ENCODE data around the gene NME4. TPM values are rescaled to one million over a fixed set of nuclear protein-coding genes. Genes with fewer than 3 reads are reported as not detected.

NME4 gene
- total RNA-seq, 4 donors from 2014 or later: 15.4 to 29.8 (median 19.5) TPM

Other genes starting within 250 kb of the NME4 start
- gene HBZ, start 244.6 kb upstream of the NME4 start, total RNA-seq: not detected
- gene HBM, start 231.2 kb upstream of the NME4 start, total RNA-seq: not detected
- gene HBA2, start 224.3 kb upstream of the NME4 start, total RNA-seq: 100 to 1,000 TPM in 1 of 4 donors, 10 to 100 TPM in 2, 1 to 10 TPM in 1; 1.3 to 348 (median 64.4) TPM
- 100 to 1,000 TPM in 2 of 4 donors, 10 to 100 TPM in 1, 1 to 10 TPM in 1; 2.5 to 474 (median 180) TPM for gene HBA1, start 220.5 kb upstream of the NME4 start, total RNA-seq
- gene HBQ1, start 216.7 kb upstream of the NME4 start, total RNA-seq: 1 to 10 TPM in 1 of 4 donors, not detected in 3; 1.7 TPM
- gene LUC7L, start 167.8 kb upstream of the NME4 start, total RNA-seq: 100 to 1,000 TPM in 1 of 4 donors, 10 to 100 TPM in 3; 38.4 to 111 (median 43.5) TPM
- 100 to 1,000 TPM in 3 of 4 donors, 10 to 100 TPM in 1; 61.4 to 123 (median 110) TPM for gene FAM234A, start 162.4 kb upstream of the NME4 start, total RNA-seq
- 1 to 10 TPM in 2 of 4 donors, under 1 TPM in 2; 0.08 to 2.7 (median 1.6) TPM for gene RGS11, start 121.3 kb upstream of the NME4 start, total RNA-seq
- not detected for gene ARHGDIG, start 116.6 kb upstream of the NME4 start, total RNA-seq
- gene PDIA2, start 114.0 kb upstream of the NME4 start, total RNA-seq: under 1 TPM in 3 of 4 donors, not detected in 1; 0.12 to 0.45 (median 0.23) TPM
- gene AXIN1, start 44.5 kb upstream of the NME4 start, total RNA-seq: 10 to 100 TPM; 37.9 to 45.7 (median 40.6) TPM
- gene MRPL28, start 26.7 kb upstream of the NME4 start, total RNA-seq: 10 to 100 TPM; 55.1 to 70.8 (median 61.6) TPM
- gene PGAP6, start 15.2 kb upstream of the NME4 start, total RNA-seq: 10 to 100 TPM; 13.8 to 30.0 (median 19.4) TPM
- gene DECR2, start 4.7 kb downstream of the NME4 start, total RNA-seq: 10 to 100 TPM; 14.0 to 21.0 (median 18.8) TPM
- gene RAB11FIP3, start 28.4 kb downstream of the NME4 start, total RNA-seq: 10 to 100 TPM; 22.1 to 66.3 (median 27.7) TPM
- 10 to 100 TPM; 80.8 to 95.5 (median 84.6) TPM for gene CAPN15, start 130.5 kb downstream of the NME4 start, total RNA-seq
- gene PRR35, start 163.2 kb downstream of the NME4 start, total RNA-seq: not detected
- 1 to 10 TPM in 1 of 4 donors, under 1 TPM in 3; 0.49 to 1.0 (median 0.57) TPM for gene NHLRC4, start 169.8 kb downstream of the NME4 start, total RNA-seq
- 10 to 100 TPM; 33.2 to 46.1 (median 43.5) TPM for gene PIGQ, start 172.8 kb downstream of the NME4 start, total RNA-seq
- 100 to 1,000 TPM; 103 to 161 (median 122) TPM for gene RAB40C, start 192.9 kb downstream of the NME4 start, total RNA-seq
- gene WFIKKN1, start 233.8 kb downstream of the NME4 start, total RNA-seq: 1 to 10 TPM; 1.3 to 5.0 (median 2.8) TPM
- gene METTL26, start 239.1 kb downstream of the NME4 start, total RNA-seq: 100 to 1,000 TPM; 108 to 161 (median 111) TPM
- 10 to 100 TPM; 10.5 to 31.3 (median 23.2) TPM for gene MCRIP2, start 244.6 kb downstream of the NME4 start, total RNA-seq

All from lower leg skin (tissue), 4 donors.